H1 (cell line): ENCODE results near the gene CALM3. TPM values are rescaled to one million over a fixed set of nuclear protein-coding genes. Genes with fewer than 3 reads are reported as not detected.

Experiments used
- CTCF ChIA-PET: fragments of 300-600 bp; sonication (Branson Sonifier 250); formaldehyde crosslinking; loops from one replicate; lab custom pipeline; 2021; ENCODE audit not compliant: partially characterized antibody; lab: Charles Lee
- POLR2A ChIA-PET: fragments of 300-600 bp; sonication (Branson Sonifier 250); formaldehyde crosslinking; loops from one replicate; lab custom pipeline; 2021; ENCODE audit warnings: inconsistent platforms; ENCODE audit not compliant: partially characterized antibody; lab: Charles Lee
- DNase-seq, 2 experiments: peaks; one replicate each; pipeline versions ENCODE4 v3.0.0 to v3.0.0-alpha.2; 2010 to 2022; ENCODE audit warnings: low spot score in 2 of 2, low read depth in 1 of 2, mixed read lengths in 1 of 2
- FAIRE-seq: peaks from 2 replicates; lab custom pipeline; 2011; peaks lifted over from hg19 to GRCh38; lab: Jason Lieb, UNC
- H2AFZ ChIP-seq: 2 replicates; pipeline ENCODE4 v1.8.1; 2012; ENCODE audit warnings: low read length, inconsistent platforms
- H2AK5ac ChIP-seq: 2 replicates; pipeline ENCODE4 v1.6.1; 2013; ENCODE audit warnings: low read depth, low read length
- H2BK120ac ChIP-seq: replicated peaks from 2 replicates; pipeline ENCODE3; 2013; ENCODE audit warnings: low read depth, low read length, inconsistent platforms
- H2BK12ac ChIP-seq: 2 replicates; pipeline ENCODE4 v1.6.1; 2013; ENCODE audit warnings: low read depth, low read length
- H2BK15ac ChIP-seq: 2 replicates; pipeline ENCODE4 v1.6.1; 2013; ENCODE audit warnings: low read length
- H2BK20ac ChIP-seq: 2 replicates; pipeline ENCODE4 v1.6.1; 2013; ENCODE audit warnings: low read length
- H2BK5ac ChIP-seq: 2 replicates; pipeline ENCODE4 v1.6.1; 2013; ENCODE audit warnings: low read depth, low read length
- H3K14ac ChIP-seq: 2 replicates; pipeline ENCODE4 v1.6.1; 2013; ENCODE audit warnings: inconsistent platforms; ENCODE audit not compliant: insufficient read length
- H3K18ac ChIP-seq: 2 replicates; pipeline ENCODE4 v1.6.1; 2013; ENCODE audit warnings: low read length; ENCODE audit errors: extremely low read depth
- H3K23ac ChIP-seq: 2 replicates; pipeline ENCODE4 v1.6.1; 2013; ENCODE audit warnings: inconsistent platforms; ENCODE audit not compliant: insufficient read length
- H3K23me2 ChIP-seq: 2 replicates; pipeline ENCODE4 v1.6.1; 2013; ENCODE audit warnings: low read depth, low read length
- H3K27ac ChIP-seq: 2 replicates; pipeline ENCODE4 v1.6.1; 2011; ENCODE audit warnings: low read depth, low read length, inconsistent platforms
- H3K27me3 ChIP-seq, 4 experiments: replicated peaks in 1 of 4; 1 replicate in 1 of 4; 2 replicates in 3 of 4; pipeline versions ENCODE4 v1.6.1 to v1.8.1; 2011 to 2013; ENCODE audit warnings: low read length in 3 of 4, mild to moderate bottlenecking in 3 of 4, inconsistent platforms in 2 of 4, mixed read lengths in 2 of 4, moderate library complexity in 1 of 4; ENCODE audit not compliant: control insufficient read depth in 3 of 4, insufficient read depth in 3 of 4; ENCODE audit errors: extremely low read depth in 1 of 4
- H3K36me3 ChIP-seq, 4 experiments: 2 replicates each; pipeline versions ENCODE4 v1.6.1 to v1.8.1; 2011 to 2013; ENCODE audit warnings: mild to moderate bottlenecking in 4 of 4, low read length in 3 of 4, moderate library complexity in 2 of 4, control low read depth in 1 of 4, inconsistent platforms in 1 of 4; ENCODE audit not compliant: insufficient read depth in 4 of 4, control insufficient read depth in 2 of 4
- H3K4ac ChIP-seq: replicated peaks from 2 replicates; pipeline ENCODE3; 2013; ENCODE audit warnings: low read length, low read depth, mixed read lengths, inconsistent platforms; ENCODE audit not compliant: insufficient read length
- H3K4me1 ChIP-seq, 4 experiments: replicated peaks in 1 of 4; 1 replicate in 1 of 4; 2 replicates in 3 of 4; pipeline versions ENCODE4 v1.6.1 to v1.8.1; 2011 to 2013; ENCODE audit warnings: low read length in 3 of 4, inconsistent platforms in 2 of 4, mixed read lengths in 1 of 4; ENCODE audit not compliant: insufficient read depth in 4 of 4, control insufficient read depth in 3 of 4
- H3K4me2 ChIP-seq, 2 experiments: 2 replicates each; pipeline versions ENCODE4 v1.6.1 to v1.8.1; 2011 to 2013; ENCODE audit warnings: low read depth in 2 of 2, low read length in 2 of 2, control low read depth in 1 of 2, inconsistent platforms in 1 of 2, mild to moderate bottlenecking in 1 of 2; ENCODE audit not compliant: insufficient read depth in 1 of 2
- H3K4me3 ChIP-seq, 4 experiments: fragments of 200-600, 300-600 bp in 1 of 4; sonication (generic), shearing (Covaris generic), sonication (Bioruptor Twin) in 1 of 4; 2 replicates each; pipeline versions ENCODE4 v1.5.1 to v1.8.1; 2011 to 2016; ENCODE audit warnings: low read length in 4 of 4, low read depth in 3 of 4, control low read depth in 2 of 4, inconsistent platforms in 2 of 4, mild to moderate bottlenecking in 2 of 4, mixed read lengths in 1 of 4, moderate library complexity in 1 of 4; ENCODE audit not compliant: insufficient read depth in 2 of 4; ENCODE audit errors: extremely low read depth in 1 of 4
- H3K56ac ChIP-seq: replicated peaks from 2 replicates; pipeline ENCODE3; 2013; ENCODE audit warnings: low read depth, mild to moderate bottlenecking, mixed read lengths, low read length, inconsistent platforms; ENCODE audit not compliant: insufficient read length
- H3K79me1 ChIP-seq: 2 replicates; pipeline ENCODE4 v1.6.1; 2013; ENCODE audit warnings: low read depth, low read length, control low read depth
- H3K79me2 ChIP-seq, 2 experiments: 2 replicates each; pipeline versions ENCODE4 v1.6.1 to v1.8.1; 2012 to 2013; ENCODE audit warnings: low read length in 2 of 2, mild to moderate bottlenecking in 2 of 2, inconsistent platforms in 1 of 2; ENCODE audit not compliant: insufficient read depth in 2 of 2, control insufficient read depth in 1 of 2
- H3K9ac ChIP-seq, 4 experiments: replicated peaks in 1 of 4; 1 replicate in 1 of 4; 2 replicates in 3 of 4; pipeline versions ENCODE4 v1.6.1 to v1.8.1; 2011 to 2013; ENCODE audit warnings: low read depth in 3 of 4, low read length in 3 of 4, control low read depth in 2 of 4, mild to moderate bottlenecking in 2 of 4, moderate library complexity in 2 of 4, inconsistent platforms in 1 of 4; ENCODE audit errors: extremely low read depth in 1 of 4
- H3K9me3 ChIP-seq, 2 experiments: 2 replicates each; pipeline versions ENCODE4 v1.6.1 to v1.8.1; 2012 to 2013; ENCODE audit warnings: mild to moderate bottlenecking in 2 of 2, moderate library complexity in 2 of 2, control low read depth in 1 of 2, inconsistent platforms in 1 of 2, low read depth in 1 of 2, low read length in 1 of 2, mixed read lengths in 1 of 2; ENCODE audit not compliant: insufficient read depth in 2 of 2
- H4K20me1 ChIP-seq, 2 experiments: replicated peaks in 1 of 2; 2 replicates each; pipeline versions ENCODE3 to v1.8.1; 2011 to 2013; ENCODE audit warnings: inconsistent platforms in 2 of 2, low read length in 2 of 2, mild to moderate bottlenecking in 1 of 2; ENCODE audit not compliant: insufficient read depth in 2 of 2, control insufficient read depth in 1 of 2
- H4K5ac ChIP-seq: 2 replicates; pipeline ENCODE4 v1.6.1; 2013; ENCODE audit warnings: low read length, low read depth, mixed read lengths, inconsistent platforms; ENCODE audit not compliant: insufficient read length
- H4K8ac ChIP-seq: 2 replicates; pipeline ENCODE4 v1.8.0; 2013; ENCODE audit warnings: mild to moderate bottlenecking, moderate library complexity, low read length, inconsistent platforms; ENCODE audit not compliant: insufficient read depth; ENCODE audit errors: extremely low read depth
- H4K91ac ChIP-seq: replicated peaks from 2 replicates; pipeline ENCODE3; 2013; ENCODE audit warnings: low read length, mixed read lengths, inconsistent platforms; ENCODE audit not compliant: insufficient read length
- CBX5 ChIP-seq: fragments of 300-800, 300-1000 bp; sonication (generic); IDR thresholded peaks from 2 replicates; pipeline ENCODE4 v1.7.1; 2016; ENCODE audit warnings: antibody characterized with exemption, low read length, low read depth
- JUND ChIP-seq: IDR thresholded peaks from 2 replicates; pipeline ENCODE4 v1.6.1; 2011; ENCODE audit warnings: mild to moderate bottlenecking, improper control_type of control experiment, low read length
- KDM4A ChIP-seq: IDR thresholded peaks from one replicate; pipeline ENCODE4 v1.7.1; 2012; ENCODE audit warnings: low read depth, mild to moderate bottlenecking, moderate library complexity, low read length, inconsistent platforms; ENCODE audit not compliant: severe bottlenecking
- KDM5A ChIP-seq: fragments of 200-600 bp; IDR thresholded peaks from 2 replicates; pipeline ENCODE4 v1.7.1; 2012; ENCODE audit warnings: mild to moderate bottlenecking, low read length, inconsistent platforms, mixed read lengths
- PHF8 ChIP-seq: fragments of 200-600 bp; sonication (generic); conservative IDR thresholded peaks from 2 replicates; pipeline ENCODE4 v1.7.1; 2012; ENCODE audit warnings: low read depth, mild to moderate bottlenecking, inconsistent platforms, low read length, moderate library complexity
- POLR2A ChIP-seq, 2 experiments: IDR thresholded peaks; 1 replicate in 1 of 2; 2 replicates in 1 of 2; pipeline ENCODE4 v1.6.1; 2011; ENCODE audit warnings: low read depth in 2 of 2, low read length in 2 of 2, mild to moderate bottlenecking in 2 of 2; ENCODE audit errors: control extremely low read depth in 1 of 2
- RAD21 ChIP-seq, 2 experiments: IDR thresholded peaks in 1 of 2; conservative IDR thresholded peaks in 1 of 2; 2 replicates each; pipeline ENCODE4 v1.6.1; 2011; ENCODE audit warnings: low read depth in 2 of 2, low read length in 2 of 2, improper control_type of control experiment in 1 of 2, inconsistent platforms in 1 of 2, mild to moderate bottlenecking in 1 of 2, moderate library complexity in 1 of 2
- RNF2 ChIP-seq: fragments of 200-900, 300-1000 bp; sonication (generic); IDR thresholded peaks from 2 replicates; pipeline ENCODE4 v1.7.1; 2016; ENCODE audit warnings: borderline replicate concordance, low read depth, mild to moderate bottlenecking, antibody characterized with exemption, low read length; ENCODE audit not compliant: poor library complexity, severe bottlenecking; ENCODE audit errors: missing control alignments
- SIN3A ChIP-seq, 2 experiments: IDR thresholded peaks in 1 of 2; conservative IDR thresholded peaks in 1 of 2; 2 replicates each; pipeline ENCODE4 v1.6.1; 2011 to 2012; ENCODE audit warnings: low read length in 2 of 2, improper control_type of control experiment in 1 of 2, low read depth in 1 of 2, mild to moderate bottlenecking in 1 of 2
- SIRT6 ChIP-seq: IDR thresholded peaks from one replicate; pipeline ENCODE4 v1.7.1; 2012; ENCODE audit warnings: low read length, inconsistent platforms
- SP1 ChIP-seq: IDR thresholded peaks from 2 replicates; pipeline ENCODE4 v1.6.1; 2011; ENCODE audit warnings: low read depth, low read length
- TCF12 ChIP-seq: IDR thresholded peaks from 2 replicates; pipeline ENCODE4 v1.6.1; 2011; ENCODE audit warnings: low read depth, mild to moderate bottlenecking, low read length
- TEAD4 ChIP-seq: IDR thresholded peaks from 2 replicates; pipeline ENCODE4 v1.6.1; 2012; ENCODE audit warnings: low read depth, low read length, inconsistent platforms, mixed read lengths
- YY1 ChIP-seq: IDR thresholded peaks from 2 replicates; pipeline ENCODE4 v1.6.1; 2011; ENCODE audit warnings: low read depth, mild to moderate bottlenecking, low read length
- WGBS, 2 experiments: shearing (Covaris generic) in 1 of 2; methylation state at CpG; one replicate each; pipeline versions ENCODE4 v1.1.6 to v1.1.7; 2013 to 2015; ENCODE audit warnings: low lambda C conversion rate in 2 of 2, mixed read lengths in 2 of 2, inconsistent platforms in 1 of 2, low coverage in 1 of 2, missing lambda C conversion rate in 1 of 2; ENCODE audit not compliant: insufficient replicate concordance in 2 of 2, insufficient coverage in 1 of 2, insufficient read length in 1 of 2; ENCODE audit errors: extremely low coverage in 1 of 2, missing lambda C conversion rate in 1 of 2; 5-methylcytosine and 5-hydroxymethylcytosine counted together
- polyA plus RNA-seq, 7 experiments: library from polyadenylated mRNA; depleted of rRNA in 3 of 7; stranded (reverse) in 5 of 7; unstranded in 2 of 7; fragments of >200 nt in 5 of 7; fragments of 200-250 nt in 2 of 7; gene quantifications; 1 replicate in 5 of 7; 2 replicates in 1 of 7; 4 replicates in 1 of 7; pipeline versions ENCODE4 v1.2.1 to v1.2.3, GENCODE V29; 2011 to 2013; ENCODE audit warnings: missing spikeins in 2 of 7, mixed read lengths in 2 of 7
- total RNA-seq: library from RNA; stranded (reverse); fragmentation: NEBNext Ultra II Directional; extraction: Animal tissue kit (Norgen Biotek cat#: 25700); gene quantifications from 2 replicates; pipeline ENCODE4 v1.2.1, GENCODE V29; 2021

CALM3 gene
- total and polyA plus RNA-seq, 2 of the 8 experiments (the other 6 are each of a cell fraction or from before 2014, with no cell fraction given) = 315 to 326 TPM

GRCh38 chr19:46559203-46559602 is 41.9 kb upstream of the CALM3 start:
- TF ChIP-seq TCF12 (no peak), RNF2 (no peak), TEAD4 (no peak), JUND (no peak), SIRT6 (no peak), RAD21 (IDR thresholded peaks at IDR 0.05 in 1 of 2, conservative IDR thresholded peaks at IDR 0.05 in 1 of 2; ENCODE audit: low read depth in 2 of 2, low read length in 2 of 2) (no peak), SP1 (no peak), PHF8 (no peak), KDM5A (no peak), SIN3A (conservative IDR thresholded peaks at IDR 0.05 in 1 of 2, IDR thresholded peaks at IDR 0.05 in 1 of 2; ENCODE audit: low read depth in 1 of 2, low read length in 2 of 2) (no peak), KDM4A (no peak), CBX5 (no peak), POLR2A (IDR thresholded peaks at IDR 0.05; ENCODE audit: control extremely low read depth in 1 of 2, low read depth in 2 of 2, low read length in 2 of 2) (no peak), YY1 (no peak)
- Histone ChIP-seq H3K14ac (no peak overlapping the region), H2BK5ac (no peak overlapping the region), H3K18ac (no peak overlapping the region), H2AFZ (no peak overlapping the region), H2BK15ac (0 out of 2 replicates have a peak overlapping the region, but pooled peaks have one; percentile 81), H2AK5ac (no peak overlapping the region), H2BK120ac (no peak overlapping the region), H3K27me3 (no peaks in the 10 kb centered on the region), H3K79me1 (no peaks in the 10 kb centered on the region), H2BK12ac (no peak overlapping the region), H4K20me1 (no peaks in the 10 kb centered on the region), H3K4me2 (no peak overlapping the region), H3K79me2 (no peaks in the 10 kb centered on the region), H3K27ac (no peak overlapping the region), H4K8ac (0 out of 2 replicates have a peak overlapping the region, but pooled peaks have one; percentile 46), H3K4ac (no peak overlapping the region), H3K9ac (no peak overlapping the region), H3K36me3 (no peaks in the 10 kb centered on the region), H3K4me3 (no peak overlapping the region), H3K9me3 (no peaks in the 10 kb centered on the region), H2BK20ac (no peak overlapping the region), H3K23me2 (no peaks in the 10 kb centered on the region), H4K91ac (no peak overlapping the region), H3K4me1 (no peaks in the 10 kb centered on the region), H3K56ac (no peak overlapping the region), H4K5ac (no peak overlapping the region), H3K23ac (no peak overlapping the region)
- ChIA-PET CTCF (interaction anchor here (0.7 to 1.1 kb wide), 3 partner anchors 13 to 163 kb away, joined by 3 read pairs; no protein-coding TSS in a partner anchor), POLR2A (no interaction called here)
- 92% methylated on average over 9 of the region's 9 CpGs; no CpG with 5 or more reads in 1 of the 2 experiments for WGBS, 2 experiments
- FAIRE-seq (no peak), DNase-seq (no peak)
